GM12875 (cell line): ENCODE measurements around the gene LRRFIP2.
"Not testable (repeated sequence)": the region's sequence is repeated elsewhere in the genome, so short reads cannot be mapped to it uniquely, and the experiment has no call there.

Experiments used
- H3K4me3 ChIP-seq: one replicate; pipeline ENCODE4 v1.5.1; 2011; ENCODE audit warnings: low read depth, low read length, control low read depth
- TF ChIP-seq, protein P1 (sequence below): IDR thresholded peaks from 2 replicates; pipeline ENCODE4 v1.5.1; 2011; ENCODE audit warnings: low read depth, mild to moderate bottlenecking, control low read depth, inconsistent platforms, low read length, moderate library complexity, borderline replicate concordance; ENCODE audit not compliant: insufficient read depth

Gene LRRFIP2

DNA sequence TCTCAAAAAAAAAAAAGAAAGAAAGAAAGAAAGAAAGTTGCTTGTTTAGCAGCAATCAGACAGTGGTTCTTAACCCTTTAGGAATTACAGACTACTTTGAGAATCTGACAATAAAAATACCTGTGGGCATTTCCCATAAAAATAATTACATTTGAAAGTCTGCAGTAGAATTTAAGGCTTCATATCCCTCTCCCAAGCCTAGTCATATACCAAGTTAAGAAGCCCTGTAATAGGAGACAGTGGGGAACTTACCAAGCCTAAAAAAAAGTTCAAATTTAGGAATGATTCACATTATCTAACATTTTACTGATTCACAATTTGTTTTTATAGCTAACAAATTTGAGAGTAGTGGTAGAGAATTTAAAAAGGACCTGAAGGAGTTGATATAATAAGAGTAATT is 47.5 kb downstream of the LRRFIP2 start:
- H3K4me3 ChIP-seq, result no peak overlapping the region
- TF ChIP-seq, protein P1, sequence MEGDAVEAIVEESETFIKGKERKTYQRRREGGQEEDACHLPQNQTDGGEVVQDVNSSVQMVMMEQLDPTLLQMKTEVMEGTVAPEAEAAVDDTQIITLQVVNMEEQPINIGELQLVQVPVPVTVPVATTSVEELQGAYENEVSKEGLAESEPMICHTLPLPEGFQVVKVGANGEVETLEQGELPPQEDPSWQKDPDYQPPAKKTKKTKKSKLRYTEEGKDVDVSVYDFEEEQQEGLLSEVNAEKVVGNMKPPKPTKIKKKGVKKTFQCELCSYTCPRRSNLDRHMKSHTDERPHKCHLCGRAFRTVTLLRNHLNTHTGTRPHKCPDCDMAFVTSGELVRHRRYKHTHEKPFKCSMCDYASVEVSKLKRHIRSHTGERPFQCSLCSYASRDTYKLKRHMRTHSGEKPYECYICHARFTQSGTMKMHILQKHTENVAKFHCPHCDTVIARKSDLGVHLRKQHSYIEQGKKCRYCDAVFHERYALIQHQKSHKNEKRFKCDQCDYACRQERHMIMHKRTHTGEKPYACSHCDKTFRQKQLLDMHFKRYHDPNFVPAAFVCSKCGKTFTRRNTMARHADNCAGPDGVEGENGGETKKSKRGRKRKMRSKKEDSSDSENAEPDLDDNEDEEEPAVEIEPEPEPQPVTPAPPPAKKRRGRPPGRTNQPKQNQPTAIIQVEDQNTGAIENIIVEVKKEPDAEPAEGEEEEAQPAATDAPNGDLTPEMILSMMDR, result no peak

DNA sequence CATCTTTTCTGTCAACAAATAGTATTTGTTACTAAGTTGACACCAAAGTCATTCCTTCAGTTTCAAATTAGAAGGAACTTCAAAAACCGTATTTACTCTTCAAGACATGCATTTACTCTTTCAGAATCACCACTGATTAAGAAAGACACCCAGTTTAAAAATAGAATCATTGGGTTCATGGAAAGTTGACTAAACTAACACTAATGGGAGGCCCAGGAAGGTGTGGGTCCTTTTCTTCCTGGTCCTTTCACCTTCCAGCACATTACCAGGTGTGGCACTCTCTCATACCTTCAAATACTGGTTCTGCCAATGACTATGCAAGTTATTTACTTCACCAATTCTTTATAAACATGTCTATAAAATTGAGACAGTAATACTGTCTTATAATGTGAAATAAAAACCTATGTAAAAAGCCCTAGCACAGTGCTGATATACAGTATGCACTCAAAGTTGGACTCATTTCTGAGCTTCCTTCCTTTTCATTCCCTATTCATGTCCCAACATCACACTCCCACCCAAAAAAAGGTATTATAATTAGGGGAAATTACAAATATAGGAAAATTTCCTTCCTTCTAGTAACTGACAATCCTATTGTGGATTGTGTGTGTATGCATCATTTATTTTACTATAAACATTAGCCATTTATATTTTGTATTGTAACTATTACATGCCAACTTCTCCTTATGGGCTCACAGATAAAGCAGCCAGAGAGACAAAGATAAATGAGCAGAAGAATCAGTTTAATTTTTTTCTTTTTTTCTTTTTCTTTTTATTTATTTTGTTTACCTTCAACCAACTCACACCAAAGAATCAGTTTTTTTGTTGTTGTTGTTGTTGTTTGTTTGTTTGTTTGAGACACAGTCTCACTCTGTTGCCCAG is 48.9 kb downstream of the LRRFIP2 start:
- TF ChIP-seq, protein P1, result no peak
- no peak overlapping the region for H3K4me3 ChIP-seq

DNA sequence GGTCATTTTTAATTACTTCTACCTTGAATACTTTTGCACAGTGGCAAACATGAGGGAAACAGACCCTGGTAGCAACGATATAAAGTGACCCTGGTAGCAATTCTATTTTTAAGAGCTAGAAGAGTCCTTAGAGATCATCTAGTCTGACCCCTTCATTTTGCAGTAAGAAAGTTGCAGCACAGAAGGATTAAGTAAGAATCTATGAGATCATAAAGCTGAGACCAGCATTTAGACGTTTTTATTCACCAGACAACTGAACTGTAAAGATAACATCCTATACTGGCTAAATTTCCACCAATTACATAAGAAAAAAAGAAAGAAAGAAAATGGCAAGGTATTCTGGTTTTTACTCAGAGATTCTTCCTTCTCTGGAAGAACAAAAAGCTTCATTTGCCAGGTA is 49.9 kb downstream of the LRRFIP2 start:
- TF ChIP-seq, protein P1, result no peak
- no peak overlapping the region for H3K4me3 ChIP-seq

DNA sequence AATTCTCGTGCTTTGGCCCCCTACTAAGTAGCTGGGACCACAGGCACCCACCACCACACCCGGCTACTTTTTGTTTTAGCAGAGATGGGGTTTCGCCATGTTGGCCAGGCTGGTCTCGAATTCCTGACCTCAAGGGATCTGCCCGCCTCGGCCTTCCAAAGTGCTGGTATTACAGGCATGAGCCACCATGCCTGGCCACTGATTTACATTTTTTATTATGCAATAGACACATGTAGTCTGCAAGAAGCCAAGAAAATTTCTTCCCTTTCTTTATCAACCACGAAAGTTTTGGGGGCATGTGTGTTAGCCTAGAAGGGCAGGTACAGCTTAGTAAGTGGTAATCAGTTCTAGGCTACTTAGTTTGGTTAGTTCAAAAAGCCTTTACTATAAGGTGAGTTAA is 51.1 kb downstream of the LRRFIP2 start:
- TF ChIP-seq, protein P1, result no peak
- no peak overlapping the region for H3K4me3 ChIP-seq

DNA sequence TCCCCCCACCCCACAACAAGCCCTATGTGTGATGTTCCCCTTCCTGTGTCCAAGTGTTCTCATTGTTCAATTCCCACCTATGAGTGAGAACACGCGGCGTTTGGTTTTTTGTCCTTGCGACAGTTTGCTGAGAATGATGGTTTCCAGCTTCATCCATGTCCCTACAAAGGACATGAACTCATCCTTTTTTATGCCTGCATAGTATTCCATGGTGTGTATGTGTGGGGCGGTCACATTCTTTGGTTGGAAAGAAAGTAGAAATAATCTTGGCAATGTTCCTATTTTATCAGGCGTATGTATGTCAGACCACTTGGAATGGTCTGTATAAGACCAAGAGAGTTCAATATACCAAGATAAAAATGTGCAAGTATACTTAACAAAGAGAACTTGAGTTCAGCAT is 52.3 kb downstream of the LRRFIP2 start:
- not testable (repeated sequence) for H3K4me3 ChIP-seq

DNA sequence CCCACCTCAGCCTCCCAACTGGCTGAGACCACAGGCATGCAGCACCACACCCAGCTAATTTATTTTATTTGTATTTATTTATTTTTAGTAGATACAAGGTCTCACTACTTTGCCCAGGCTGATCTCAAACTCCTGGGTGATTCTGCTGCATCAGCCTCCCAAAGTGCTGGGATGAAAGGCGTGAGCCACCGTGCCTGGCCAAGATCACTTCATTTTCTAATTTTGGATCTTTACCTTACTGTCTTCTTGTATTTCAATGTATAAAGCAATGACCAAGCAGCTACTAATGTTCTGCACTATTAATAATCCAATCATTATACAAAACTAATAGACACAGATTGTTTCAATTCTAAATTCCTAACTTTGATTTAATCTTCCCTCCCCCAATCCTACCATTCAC is 56.2 kb downstream of the LRRFIP2 start:
- TF ChIP-seq, protein P1, result no peak
- H3K4me3 ChIP-seq, result no peak overlapping the region

DNA sequence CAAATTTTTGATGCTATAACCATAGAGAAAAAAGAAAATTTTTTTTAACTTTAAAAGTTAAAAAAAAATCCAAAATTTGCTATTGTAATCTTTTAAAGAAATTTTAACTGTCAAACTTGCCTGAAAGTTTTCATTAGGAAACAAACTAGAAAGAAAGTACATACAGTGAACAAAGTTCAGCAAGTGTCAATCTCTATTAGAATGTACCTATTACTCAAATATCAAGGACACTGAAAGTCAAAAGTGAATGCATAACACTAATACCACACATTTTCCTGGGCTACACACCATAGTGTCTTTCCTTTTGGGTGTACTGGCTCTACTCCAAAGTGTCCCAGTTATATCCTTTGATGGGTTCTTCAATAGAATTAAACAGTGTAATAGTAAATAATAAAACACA is 56.8 kb downstream of the LRRFIP2 start:
- TF ChIP-seq, protein P1, result no peak
- H3K4me3 ChIP-seq, result no peak overlapping the region
